ENCODE data around the gene TMEM121B. TPM values are rescaled to one million over a fixed set of nuclear protein-coding genes. Genes with fewer than 3 reads are reported as not detected.

The TMEM121B gene
- total and polyA plus RNA-seq, 5 donors from 2014 or later: 0.03 to 0.10 TPM; not detected in 3

DNA sequence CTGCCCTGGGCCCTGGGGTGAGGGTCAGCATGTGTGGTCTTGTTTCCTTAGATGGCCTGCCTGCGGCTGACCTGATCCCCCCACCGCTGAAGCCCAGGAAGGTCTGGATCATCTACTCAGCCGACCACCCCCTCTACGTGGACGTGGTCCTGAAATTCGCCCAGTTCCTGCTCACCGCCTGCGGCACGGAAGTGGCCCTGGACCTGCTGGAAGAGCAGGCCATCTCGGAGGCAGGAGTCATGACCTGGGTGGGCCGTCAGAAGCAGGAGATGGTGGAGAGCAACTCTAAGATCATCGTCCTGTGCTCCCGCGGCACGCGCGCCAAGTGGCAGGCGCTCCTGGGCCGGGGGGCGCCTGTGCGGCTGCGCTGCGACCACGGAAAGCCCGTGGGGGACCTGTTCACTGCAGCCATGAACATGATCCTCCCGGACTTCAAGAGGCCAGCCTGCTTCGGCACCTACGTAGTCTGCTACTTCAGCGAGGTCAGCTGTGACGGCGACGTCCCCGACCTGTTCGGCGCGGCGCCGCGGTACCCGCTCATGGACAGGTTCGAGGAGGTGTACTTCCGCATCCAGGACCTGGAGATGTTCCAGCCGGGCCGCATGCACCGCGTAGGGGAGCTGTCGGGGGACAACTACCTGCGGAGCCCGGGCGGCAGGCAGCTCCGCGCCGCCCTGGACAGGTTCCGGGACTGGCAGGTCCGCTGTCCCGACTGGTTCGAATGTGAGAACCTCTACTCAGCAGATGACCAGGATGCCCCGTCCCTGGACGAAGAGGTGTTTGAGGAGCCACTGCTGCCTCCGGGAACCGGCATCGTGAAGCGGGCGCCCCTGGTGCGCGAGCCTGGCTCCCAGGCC lies 12.7 kb downstream of the TMEM121B start:
- no peaks in the 10 kb centered on the region for H3K4me1 ChIP-seq (ENCODE audit: control insufficient read depth, insufficient read depth, low read length, poor library complexity, severe bottlenecking)
- Mint-ChIP-seq H3K27me3 (no peaks in the 10 kb centered on the region), H3K36me3 (peaks cover 9% of the 10 kb centered on the region), H3K4me1 (peaks cover 0 to 26% (median 11%) of the 10 kb centered on the region in 4 donors), H3K4me3 (no peak overlapping the region), H3K27ac (no peak overlapping the region), H3K9me3 (no peaks in the 10 kb centered on the region)
- H3K27me3 ChIP-seq (ENCODE audit: control insufficient read depth, insufficient read depth, low read length): no peaks in the 10 kb centered on the region
- H3K27ac ChIP-seq (ENCODE audit: insufficient read depth, low read length, poor library complexity, severe bottlenecking): no peak overlapping the region
- ATAC-seq (ENCODE audit: low read depth in 2 of 2): no peak
- H3K9me3 ChIP-seq (ENCODE audit: control insufficient read depth in 2 of 2, low read length in 2 of 2): no peaks in the 10 kb centered on the region
- peaks cover 57% of the 10 kb centered on the region for H3K36me3 ChIP-seq (ENCODE audit: control insufficient read depth, insufficient read depth, low read length)
- no peak overlapping the region for H3K4me3 ChIP-seq (ENCODE audit: low read depth, low read length)
- no peak for DNase-seq

- Mint-ChIP-seq H3K4me3 (no peak overlapping the region), H3K27me3 (no peaks in the 10 kb centered on the region), H3K27ac (peak overlapping the region in 1 of 3 donors; percentile 68), H3K36me3 (peaks cover 11% of the 10 kb centered on the region), H3K9me3 (no peaks in the 10 kb centered on the region), H3K4me1 (peaks cover 0 to 21% (median 6%) of the 10 kb centered on the region in 4 donors)
- Histone ChIP-seq H3K36me3 (ENCODE audit: control insufficient read depth, insufficient read depth, low read length) (peaks cover 67% of the 10 kb centered on the region), H3K27ac (ENCODE audit: insufficient read depth, low read length, poor library complexity, severe bottlenecking) (no peak overlapping the region), H3K4me3 (ENCODE audit: low read depth, low read length) (no peak overlapping the region), H3K9me3 (ENCODE audit: control insufficient read depth in 2 of 2, low read length in 2 of 2) (no peaks in the 10 kb centered on the region), H3K4me1 (ENCODE audit: control insufficient read depth, insufficient read depth, low read length, poor library complexity, severe bottlenecking) (no peaks in the 10 kb centered on the region), H3K27me3 (ENCODE audit: control insufficient read depth, insufficient read depth, low read length) (no peaks in the 10 kb centered on the region)
- no peak for ATAC-seq (ENCODE audit: low read depth in 2 of 2)
- no peak for DNase-seq
Observed at GRCh38 chr22:17107547-17107810, 13.7 kb downstream of the TMEM121B start.

GRCh38 chr22:17106785-17107546 lies 14.2 kb downstream of the TMEM121B start:
- DNase-seq (peak in 1 of 3 donors; percentile 28), ATAC-seq (ENCODE audit: low read depth in 2 of 2) (peak in 1 of 2 donors; percentile 16)
- Mint-ChIP-seq H3K4me1 (peaks cover 0 to 19% (median 7%) of the 10 kb centered on the region in 4 donors), H3K27me3 (no peaks in the 10 kb centered on the region), H3K4me3 (peak overlapping the region in 1 of 4 donors; percentile 41), H3K27ac (peak overlapping the region in 2 of 3 donors; percentile 68 to 76), H3K9me3 (no peaks in the 10 kb centered on the region), H3K36me3 (peaks cover 14% of the 10 kb centered on the region)
- Histone ChIP-seq H3K9me3 (ENCODE audit: control insufficient read depth in 2 of 2, low read length in 2 of 2) (no peaks in the 10 kb centered on the region), H3K4me3 (ENCODE audit: low read depth, low read length) (no peak overlapping the region), H3K27ac (ENCODE audit: insufficient read depth, low read length, poor library complexity, severe bottlenecking) (no peak overlapping the region), H3K36me3 (ENCODE audit: control insufficient read depth, insufficient read depth, low read length) (peaks cover 72% of the 10 kb centered on the region), H3K27me3 (ENCODE audit: control insufficient read depth, insufficient read depth, low read length) (no peaks in the 10 kb centered on the region), H3K4me1 (ENCODE audit: control insufficient read depth, insufficient read depth, low read length, poor library complexity, severe bottlenecking) (no peaks in the 10 kb centered on the region)

DNA sequence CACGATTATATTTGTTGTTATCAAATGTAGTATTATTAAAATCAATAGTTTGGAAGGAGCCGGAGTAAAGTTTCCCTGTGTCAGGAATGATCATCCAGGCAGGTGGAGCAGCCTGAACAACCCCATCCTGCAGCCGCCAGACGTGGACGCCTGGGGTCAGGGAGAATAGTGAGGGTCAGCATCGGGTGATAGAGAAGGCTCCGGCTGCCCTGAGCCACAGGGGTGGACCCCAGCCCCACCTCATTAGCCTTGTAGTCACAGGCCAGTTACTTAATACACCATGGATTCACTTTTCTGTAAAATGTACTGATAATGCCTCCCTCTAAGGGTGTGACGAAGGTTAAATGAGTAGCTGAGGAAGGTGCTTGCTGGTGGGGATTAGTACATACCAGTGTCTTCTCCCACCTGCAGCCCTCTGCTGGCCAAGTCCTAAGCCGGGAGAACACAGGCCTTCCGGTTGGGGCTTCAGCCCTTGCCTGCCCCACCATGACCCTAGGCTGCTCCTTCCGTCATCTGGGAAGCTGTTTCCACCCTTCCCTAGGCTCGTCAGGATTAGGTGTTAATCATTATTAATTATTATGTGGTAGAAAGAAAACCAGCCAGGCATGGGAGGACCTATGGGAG lies 14.9 kb downstream of the TMEM121B start:
- Mint-ChIP-seq H3K4me3 (no peak overlapping the region), H3K9me3 (no peaks in the 10 kb centered on the region), H3K27me3 (no peaks in the 10 kb centered on the region), H3K36me3 (peaks cover 21% of the 10 kb centered on the region), H3K4me1 (peaks cover 0 to 18% (median 5%) of the 10 kb centered on the region in 4 donors), H3K27ac (peak overlapping the region in 1 of 3 donors; percentile 76)
- Histone ChIP-seq H3K27me3 (ENCODE audit: control insufficient read depth, insufficient read depth, low read length) (no peaks in the 10 kb centered on the region), H3K27ac (ENCODE audit: insufficient read depth, low read length, poor library complexity, severe bottlenecking) (no peak overlapping the region), H3K36me3 (ENCODE audit: control insufficient read depth, insufficient read depth, low read length) (peaks cover 79% of the 10 kb centered on the region), H3K4me1 (ENCODE audit: control insufficient read depth, insufficient read depth, low read length, poor library complexity, severe bottlenecking) (no peaks in the 10 kb centered on the region), H3K4me3 (ENCODE audit: low read depth, low read length) (no peak overlapping the region), H3K9me3 (ENCODE audit: control insufficient read depth in 2 of 2, low read length in 2 of 2) (no peaks in the 10 kb centered on the region)
- ATAC-seq (ENCODE audit: low read depth in 2 of 2) (no peak), DNase-seq (no peak)

DNA sequence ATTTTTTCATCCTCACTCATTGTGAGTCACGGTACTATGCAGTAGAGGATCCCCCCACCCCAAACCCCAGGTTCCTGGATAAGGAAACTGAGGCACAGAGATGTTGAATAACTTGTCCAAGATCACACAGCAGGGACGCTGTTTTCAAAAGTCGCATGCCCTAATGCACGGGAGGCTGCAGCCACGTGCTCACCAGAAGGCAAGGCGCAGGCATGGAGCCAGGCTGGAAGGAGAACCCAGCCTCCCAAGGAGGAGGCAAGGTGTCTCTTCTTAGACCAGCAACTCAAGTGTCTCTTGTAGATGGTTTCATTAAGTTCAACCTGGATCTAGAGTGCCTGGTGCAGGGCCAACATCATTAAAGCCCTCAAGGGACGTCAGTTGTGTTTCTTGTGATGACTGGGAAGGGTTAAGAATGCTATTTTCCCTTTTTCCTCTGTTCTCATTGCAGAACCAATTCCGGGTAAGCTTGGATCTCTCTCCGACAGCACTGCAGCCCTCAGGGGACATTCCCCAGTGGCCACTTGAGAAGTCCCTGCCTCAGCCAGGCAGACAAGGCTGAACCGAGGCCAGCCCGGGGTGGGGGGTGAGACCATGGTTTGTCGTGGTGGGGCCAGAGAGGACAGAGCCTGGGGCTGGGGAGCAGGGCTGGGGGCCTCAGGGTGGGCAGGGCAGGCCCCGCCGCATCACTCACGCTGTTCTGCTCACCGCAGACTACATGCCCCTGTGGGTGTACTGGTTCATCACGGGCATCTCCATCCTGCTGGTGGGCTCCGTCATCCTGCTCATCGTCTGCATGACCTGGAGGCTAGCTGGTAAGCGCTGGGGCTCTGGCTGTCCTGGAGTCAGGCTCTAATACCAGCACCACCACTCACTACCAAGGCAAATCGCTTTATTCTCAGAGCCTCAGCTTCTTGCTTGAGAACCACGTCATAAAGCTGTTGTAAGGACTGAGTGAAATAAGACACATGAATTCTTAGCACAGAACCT lies 15.7 kb downstream of the TMEM121B start:
- Mint-ChIP-seq H3K4me3 (no peak overlapping the region), H3K9me3 (no peaks in the 10 kb centered on the region), H3K27ac (peak overlapping the region in 1 of 3 donors; percentile 66), H3K27me3 (no peaks in the 10 kb centered on the region), H3K36me3 (peaks cover 28% of the 10 kb centered on the region), H3K4me1 (peaks cover 0 to 20% (median 6%) of the 10 kb centered on the region in 4 donors)
- Histone ChIP-seq H3K4me3 (ENCODE audit: low read depth, low read length) (no peak overlapping the region), H3K36me3 (ENCODE audit: control insufficient read depth, insufficient read depth, low read length) (peaks cover 87% of the 10 kb centered on the region), H3K27me3 (ENCODE audit: control insufficient read depth, insufficient read depth, low read length) (no peaks in the 10 kb centered on the region), H3K9me3 (ENCODE audit: control insufficient read depth in 2 of 2, low read length in 2 of 2) (no peaks in the 10 kb centered on the region), H3K27ac (ENCODE audit: insufficient read depth, low read length, poor library complexity, severe bottlenecking) (no peak overlapping the region), H3K4me1 (ENCODE audit: control insufficient read depth, insufficient read depth, low read length, poor library complexity, severe bottlenecking) (no peaks in the 10 kb centered on the region)
- DNase-seq: no peak
- ATAC-seq (ENCODE audit: low read depth in 2 of 2): no peak

GRCh38 chr22:17104336-17104935 lies 16.7 kb downstream of the TMEM121B start:
- Mint-ChIP-seq H3K27me3 (no peaks in the 10 kb centered on the region), H3K4me1 (peaks cover 0 to 27% (median 7%) of the 10 kb centered on the region in 4 donors), H3K4me3 (no peak overlapping the region), H3K36me3 (peaks cover 34% of the 10 kb centered on the region), H3K9me3 (no peaks in the 10 kb centered on the region), H3K27ac (peak overlapping the region in 1 of 3 donors; percentile 66)
- Histone ChIP-seq H3K4me1 (ENCODE audit: control insufficient read depth, insufficient read depth, low read length, poor library complexity, severe bottlenecking) (peaks cover 5% of the 10 kb centered on the region), H3K27me3 (ENCODE audit: control insufficient read depth, insufficient read depth, low read length) (no peaks in the 10 kb centered on the region), H3K27ac (ENCODE audit: insufficient read depth, low read length, poor library complexity, severe bottlenecking) (no peak overlapping the region), H3K4me3 (ENCODE audit: low read depth, low read length) (no peak overlapping the region), H3K36me3 (ENCODE audit: control insufficient read depth, insufficient read depth, low read length) (peaks cover 91% of the 10 kb centered on the region), H3K9me3 (ENCODE audit: control insufficient read depth in 2 of 2, low read length in 2 of 2) (no peaks in the 10 kb centered on the region)
- DNase-seq: no peak
- no peak for ATAC-seq (ENCODE audit: low read depth in 2 of 2)

All from CD4-positive, CD25-positive, alpha-beta regulatory T cell (primary cell).